Measurements from ENCODE around the gene SYCN. TPM values are rescaled to one million over a fixed set of nuclear protein-coding genes. Genes with fewer than 3 reads are reported as not detected.

SYCN gene
- total and polyA plus RNA-seq, 2 of the 8 experiments (the other 6 are each of a cell fraction or from before 2014, with no cell fraction given) = not detected

DNA sequence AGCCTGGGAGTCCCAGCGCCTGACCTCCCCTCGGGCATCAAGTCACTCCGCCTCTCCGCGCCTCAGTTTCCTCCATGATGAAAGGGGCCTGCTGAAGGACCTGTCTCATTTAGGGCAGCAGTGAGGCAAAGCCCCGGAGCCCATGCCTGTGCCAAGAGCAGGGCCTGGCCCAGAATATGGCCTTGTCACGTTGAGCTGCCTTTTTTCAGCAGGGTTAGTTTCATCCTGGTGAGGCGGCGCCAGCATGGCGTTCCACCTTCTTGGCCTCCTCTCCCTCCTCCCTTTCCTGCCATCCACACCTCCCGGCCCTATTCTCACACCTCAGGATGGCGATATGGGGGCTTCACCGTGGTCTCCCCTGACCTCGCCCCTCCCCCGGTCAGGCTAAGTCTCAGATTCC, 48.3 kb downstream of the SYCN start (continued):
- TF ChIP-seq, protein P1, sequence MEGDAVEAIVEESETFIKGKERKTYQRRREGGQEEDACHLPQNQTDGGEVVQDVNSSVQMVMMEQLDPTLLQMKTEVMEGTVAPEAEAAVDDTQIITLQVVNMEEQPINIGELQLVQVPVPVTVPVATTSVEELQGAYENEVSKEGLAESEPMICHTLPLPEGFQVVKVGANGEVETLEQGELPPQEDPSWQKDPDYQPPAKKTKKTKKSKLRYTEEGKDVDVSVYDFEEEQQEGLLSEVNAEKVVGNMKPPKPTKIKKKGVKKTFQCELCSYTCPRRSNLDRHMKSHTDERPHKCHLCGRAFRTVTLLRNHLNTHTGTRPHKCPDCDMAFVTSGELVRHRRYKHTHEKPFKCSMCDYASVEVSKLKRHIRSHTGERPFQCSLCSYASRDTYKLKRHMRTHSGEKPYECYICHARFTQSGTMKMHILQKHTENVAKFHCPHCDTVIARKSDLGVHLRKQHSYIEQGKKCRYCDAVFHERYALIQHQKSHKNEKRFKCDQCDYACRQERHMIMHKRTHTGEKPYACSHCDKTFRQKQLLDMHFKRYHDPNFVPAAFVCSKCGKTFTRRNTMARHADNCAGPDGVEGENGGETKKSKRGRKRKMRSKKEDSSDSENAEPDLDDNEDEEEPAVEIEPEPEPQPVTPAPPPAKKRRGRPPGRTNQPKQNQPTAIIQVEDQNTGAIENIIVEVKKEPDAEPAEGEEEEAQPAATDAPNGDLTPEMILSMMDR (IDR thresholded peaks at IDR 0.05; ENCODE audit: control extremely low read depth in 1 of 3, insufficient read depth in 1 of 3, low read depth in 1 of 3, low read length in 3 of 3) = no peak
- no peak for TF ChIP-seq FOSL1 (IDR thresholded peaks at IDR 0.05; ENCODE audit: insufficient read depth, low read depth, low read length)
- TF ChIP-seq SIRT6 (IDR thresholded peaks at IDR 0.05; ENCODE audit: low read length) = no peak

All from H1 (cell line).